Measurements from ENCODE around the gene ADAM15.

DNA sequence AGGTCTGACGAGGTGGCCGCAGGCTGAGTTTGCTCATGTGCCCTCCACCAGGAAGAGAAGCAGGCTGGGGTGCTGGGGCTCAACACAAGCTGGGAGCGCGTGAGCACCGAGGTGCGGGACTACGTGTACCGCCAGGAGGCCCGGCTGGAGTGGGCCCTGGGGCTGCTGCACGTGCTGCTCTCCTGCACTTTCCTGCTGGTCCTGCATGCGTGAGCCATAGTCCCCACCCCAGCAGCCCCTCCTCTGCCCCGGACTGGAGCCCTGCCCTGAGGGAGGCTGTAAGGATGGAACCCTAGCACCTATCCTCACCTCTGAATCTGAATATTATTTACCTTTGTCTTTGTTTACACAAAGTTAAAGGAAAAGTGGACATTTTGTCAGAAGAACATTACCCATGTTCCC is 7.8 kb upstream of the ADAM15 start:
- TF ChIP-seq, protein P1, sequence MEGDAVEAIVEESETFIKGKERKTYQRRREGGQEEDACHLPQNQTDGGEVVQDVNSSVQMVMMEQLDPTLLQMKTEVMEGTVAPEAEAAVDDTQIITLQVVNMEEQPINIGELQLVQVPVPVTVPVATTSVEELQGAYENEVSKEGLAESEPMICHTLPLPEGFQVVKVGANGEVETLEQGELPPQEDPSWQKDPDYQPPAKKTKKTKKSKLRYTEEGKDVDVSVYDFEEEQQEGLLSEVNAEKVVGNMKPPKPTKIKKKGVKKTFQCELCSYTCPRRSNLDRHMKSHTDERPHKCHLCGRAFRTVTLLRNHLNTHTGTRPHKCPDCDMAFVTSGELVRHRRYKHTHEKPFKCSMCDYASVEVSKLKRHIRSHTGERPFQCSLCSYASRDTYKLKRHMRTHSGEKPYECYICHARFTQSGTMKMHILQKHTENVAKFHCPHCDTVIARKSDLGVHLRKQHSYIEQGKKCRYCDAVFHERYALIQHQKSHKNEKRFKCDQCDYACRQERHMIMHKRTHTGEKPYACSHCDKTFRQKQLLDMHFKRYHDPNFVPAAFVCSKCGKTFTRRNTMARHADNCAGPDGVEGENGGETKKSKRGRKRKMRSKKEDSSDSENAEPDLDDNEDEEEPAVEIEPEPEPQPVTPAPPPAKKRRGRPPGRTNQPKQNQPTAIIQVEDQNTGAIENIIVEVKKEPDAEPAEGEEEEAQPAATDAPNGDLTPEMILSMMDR (IDR thresholded peaks at IDR 0.05) = no peak
- TF ChIP-seq ZNF416 (CRISPR knock-in tag; IDR thresholded peaks at IDR 0.05) (no peak), NFYB (CRISPR knock-in tag; conservative IDR thresholded peaks at IDR 0.05; ENCODE audit: low read depth) (no peak), CREM (CRISPR knock-in tag; IDR thresholded peaks at IDR 0.05) (no peak), MXD4 (CRISPR knock-in tag; IDR thresholded peaks at IDR 0.05; ENCODE audit: borderline replicate concordance) (no peak), KAT7 (CRISPR knock-in tag; IDR thresholded peaks at IDR 0.05; ENCODE audit: borderline replicate concordance) (no peak), ZBTB21 (CRISPR knock-in tag; IDR thresholded peaks at IDR 0.05; ENCODE audit: borderline replicate concordance) (no peak), ZNF138 (CRISPR knock-in tag; conservative IDR thresholded peaks at IDR 0.05) (no peak)
- TF ChIP-seq, protein P2, sequence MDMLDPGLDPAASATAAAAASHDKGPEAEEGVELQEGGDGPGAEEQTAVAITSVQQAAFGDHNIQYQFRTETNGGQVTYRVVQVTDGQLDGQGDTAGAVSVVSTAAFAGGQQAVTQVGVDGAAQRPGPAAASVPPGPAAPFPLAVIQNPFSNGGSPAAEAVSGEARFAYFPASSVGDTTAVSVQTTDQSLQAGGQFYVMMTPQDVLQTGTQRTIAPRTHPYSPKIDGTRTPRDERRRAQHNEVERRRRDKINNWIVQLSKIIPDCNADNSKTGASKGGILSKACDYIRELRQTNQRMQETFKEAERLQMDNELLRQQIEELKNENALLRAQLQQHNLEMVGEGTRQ (CRISPR knock-in tag; IDR thresholded peaks at IDR 0.05) = no peak
- TF ChIP-seq, protein P3, sequence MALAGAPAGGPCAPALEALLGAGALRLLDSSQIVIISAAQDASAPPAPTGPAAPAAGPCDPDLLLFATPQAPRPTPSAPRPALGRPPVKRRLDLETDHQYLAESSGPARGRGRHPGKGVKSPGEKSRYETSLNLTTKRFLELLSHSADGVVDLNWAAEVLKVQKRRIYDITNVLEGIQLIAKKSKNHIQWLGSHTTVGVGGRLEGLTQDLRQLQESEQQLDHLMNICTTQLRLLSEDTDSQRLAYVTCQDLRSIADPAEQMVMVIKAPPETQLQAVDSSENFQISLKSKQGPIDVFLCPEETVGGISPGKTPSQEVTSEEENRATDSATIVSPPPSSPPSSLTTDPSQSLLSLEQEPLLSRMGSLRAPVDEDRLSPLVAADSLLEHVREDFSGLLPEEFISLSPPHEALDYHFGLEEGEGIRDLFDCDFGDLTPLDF (CRISPR knock-in tag; IDR thresholded peaks at IDR 0.05) = no peak

Data from WTC11 (cell line).